Nephron (organoid): Measurements from ENCODE around the gene PRPF6.

ENCODE experiments used
- H3K27ac Mint-ChIP-seq, 3 experiments: 2 replicates each; pipeline ENCODE4 v1.8.0; 2020; ENCODE audit warnings: mixed read lengths in 3 of 3, mild to moderate bottlenecking in 2 of 3, moderate library complexity in 1 of 3
- H3K27me3 Mint-ChIP-seq: 2 replicates; pipeline ENCODE4 v1.8.0; 2021; ENCODE audit warnings: low read depth, mild to moderate bottlenecking, moderate library complexity, mixed read lengths
- H3K36me3 Mint-ChIP-seq: 2 replicates; pipeline ENCODE4 v1.8.0; 2020; ENCODE audit warnings: low read depth, mixed read lengths
- H3K4me1 Mint-ChIP-seq: 2 replicates; pipeline ENCODE4 v1.8.0; 2020; ENCODE audit warnings: mixed read lengths
- H3K4me3 Mint-ChIP-seq, 3 experiments: 2 replicates each; pipeline ENCODE4 v1.8.0; 2020; ENCODE audit warnings: mild to moderate bottlenecking in 3 of 3, mixed read lengths in 3 of 3, moderate library complexity in 2 of 3
- H3K9me3 Mint-ChIP-seq: 2 replicates; pipeline ENCODE4 v1.8.0; 2020; ENCODE audit warnings: mixed read lengths
- TF ChIP-seq, protein P1 (sequence below), 3 experiments: fragments of 200-600 bp; sonication (generic); IDR thresholded peaks; one replicate each; pipeline ENCODE4 v1.5.0; 2021; ENCODE audit warnings: antibody characterized with exemption in 3 of 3; ENCODE audit not compliant: unreplicated experiment in 3 of 3

PRPF6 gene

GRCh38 chr20:63940472-63941266 lies 40.3 kb upstream of the PRPF6 start:
- Mint-ChIP-seq H3K4me1 (no peaks in the 10 kb centered on the region), H3K9me3 (no peaks in the 10 kb centered on the region), H3K36me3 (peaks cover 26% of the 10 kb centered on the region), H3K27me3 (no peaks in the 10 kb centered on the region), H3K27ac (no peak overlapping the region), H3K4me3 (no peak overlapping the region)
- TF ChIP-seq, protein P1, sequence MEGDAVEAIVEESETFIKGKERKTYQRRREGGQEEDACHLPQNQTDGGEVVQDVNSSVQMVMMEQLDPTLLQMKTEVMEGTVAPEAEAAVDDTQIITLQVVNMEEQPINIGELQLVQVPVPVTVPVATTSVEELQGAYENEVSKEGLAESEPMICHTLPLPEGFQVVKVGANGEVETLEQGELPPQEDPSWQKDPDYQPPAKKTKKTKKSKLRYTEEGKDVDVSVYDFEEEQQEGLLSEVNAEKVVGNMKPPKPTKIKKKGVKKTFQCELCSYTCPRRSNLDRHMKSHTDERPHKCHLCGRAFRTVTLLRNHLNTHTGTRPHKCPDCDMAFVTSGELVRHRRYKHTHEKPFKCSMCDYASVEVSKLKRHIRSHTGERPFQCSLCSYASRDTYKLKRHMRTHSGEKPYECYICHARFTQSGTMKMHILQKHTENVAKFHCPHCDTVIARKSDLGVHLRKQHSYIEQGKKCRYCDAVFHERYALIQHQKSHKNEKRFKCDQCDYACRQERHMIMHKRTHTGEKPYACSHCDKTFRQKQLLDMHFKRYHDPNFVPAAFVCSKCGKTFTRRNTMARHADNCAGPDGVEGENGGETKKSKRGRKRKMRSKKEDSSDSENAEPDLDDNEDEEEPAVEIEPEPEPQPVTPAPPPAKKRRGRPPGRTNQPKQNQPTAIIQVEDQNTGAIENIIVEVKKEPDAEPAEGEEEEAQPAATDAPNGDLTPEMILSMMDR (IDR thresholded peaks at IDR 0.05; ENCODE audit: unreplicated experiment in 3 of 3) = no peak

- Mint-ChIP-seq H3K9me3 (no peaks in the 10 kb centered on the region), H3K36me3 (peaks cover 18% of the 10 kb centered on the region), H3K4me1 (no peaks in the 10 kb centered on the region), H3K27me3 (no peaks in the 10 kb centered on the region), H3K27ac (no peak overlapping the region), H3K4me3 (no peak overlapping the region)
- TF ChIP-seq, protein P1 (IDR thresholded peaks at IDR 0.05; ENCODE audit: unreplicated experiment in 3 of 3) = no peak
Observed at GRCh38 chr20:63941282-63942081, 39.5 kb upstream of the PRPF6 start.

DNA sequence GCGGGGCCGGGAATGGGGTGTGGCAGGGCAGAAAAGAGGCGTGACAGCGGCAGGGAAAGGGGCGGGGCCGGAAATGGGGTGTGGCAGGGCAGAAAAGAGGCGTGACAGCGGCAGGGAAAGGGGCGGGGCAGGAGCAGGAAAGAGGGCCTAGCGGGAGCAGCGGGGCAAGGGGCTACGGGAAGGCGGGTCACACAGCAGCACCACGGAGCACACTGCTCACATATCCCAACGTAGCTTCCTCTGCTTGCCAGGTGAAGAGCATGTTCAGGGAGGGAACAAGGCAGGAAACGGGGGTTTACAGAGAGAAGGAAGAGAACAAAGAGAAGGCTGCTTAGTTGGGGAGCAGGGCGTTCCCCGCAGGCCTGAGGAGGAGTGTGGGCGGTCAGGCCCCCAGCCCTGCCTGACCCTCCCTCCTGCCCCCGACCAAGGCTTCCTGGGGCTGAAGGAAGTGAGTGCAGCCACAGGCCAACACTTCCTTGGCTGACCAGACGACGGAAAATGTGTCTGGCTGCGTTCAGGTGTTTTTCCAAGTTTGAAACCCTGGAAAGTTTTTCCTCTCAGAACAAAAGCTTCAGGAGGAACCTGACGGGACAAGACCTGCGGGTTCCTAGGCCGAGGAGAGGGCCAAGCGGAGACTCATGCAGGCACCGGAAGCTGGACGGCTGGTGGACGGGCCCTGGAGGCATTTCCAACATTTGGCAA lies 38.5 kb upstream of the PRPF6 start:
- no peaks in the 10 kb centered on the region for H3K9me3 Mint-ChIP-seq
- no peaks in the 10 kb centered on the region for H3K4me1 Mint-ChIP-seq
- peaks cover 16% of the 10 kb centered on the region for H3K36me3 Mint-ChIP-seq
- no peaks in the 10 kb centered on the region for H3K27me3 Mint-ChIP-seq
- peak overlapping the region in 1 of 3 experiments; percentile 58 for H3K27ac Mint-ChIP-seq
- no peak overlapping the region for H3K4me3 Mint-ChIP-seq
- TF ChIP-seq, protein P1 (IDR thresholded peaks at IDR 0.05; ENCODE audit: unreplicated experiment in 3 of 3) = no peak

GRCh38 chr20:63942969-63943807 lies 37.7 kb upstream of the PRPF6 start:
- no peaks in the 10 kb centered on the region for H3K9me3 Mint-ChIP-seq
- TF ChIP-seq, protein P1 (IDR thresholded peaks at IDR 0.05; ENCODE audit: unreplicated experiment in 3 of 3) = no peak
- H3K27ac Mint-ChIP-seq = no peak overlapping the region
- peaks cover 9% of the 10 kb centered on the region for H3K36me3 Mint-ChIP-seq
- H3K27me3 Mint-ChIP-seq = no peaks in the 10 kb centered on the region
- peaks cover 2% of the 10 kb centered on the region for H3K4me1 Mint-ChIP-seq
- no peak overlapping the region for H3K4me3 Mint-ChIP-seq

- Mint-ChIP-seq H3K4me3 (no peak overlapping the region), H3K36me3 (peaks cover 9% of the 10 kb centered on the region), H3K27me3 (no peaks in the 10 kb centered on the region), H3K4me1 (peaks cover 8% of the 10 kb centered on the region), H3K27ac (no peak overlapping the region), H3K9me3 (no peaks in the 10 kb centered on the region)
- TF ChIP-seq, protein P1 (IDR thresholded peaks at IDR 0.05; ENCODE audit: unreplicated experiment in 3 of 3) = no peak
Observed at GRCh38 chr20:63943808-63944077, 37.2 kb upstream of the PRPF6 start.
